C4-2B (cell line): ENCODE results near the gene ZNF763.

Experiments used
- ZFX ChIP-seq: fragments of 450-650 bp; IDR thresholded peaks from 2 replicates; pipeline ENCODE4 v1.6.1; 2017
- TF ChIP-seq, protein P1 (sequence below): fragments of 450-650 bp; conservative IDR thresholded peaks from 2 replicates; pipeline ENCODE4 v1.5.1; 2017; ENCODE audit warnings: mild to moderate bottlenecking

DNA sequence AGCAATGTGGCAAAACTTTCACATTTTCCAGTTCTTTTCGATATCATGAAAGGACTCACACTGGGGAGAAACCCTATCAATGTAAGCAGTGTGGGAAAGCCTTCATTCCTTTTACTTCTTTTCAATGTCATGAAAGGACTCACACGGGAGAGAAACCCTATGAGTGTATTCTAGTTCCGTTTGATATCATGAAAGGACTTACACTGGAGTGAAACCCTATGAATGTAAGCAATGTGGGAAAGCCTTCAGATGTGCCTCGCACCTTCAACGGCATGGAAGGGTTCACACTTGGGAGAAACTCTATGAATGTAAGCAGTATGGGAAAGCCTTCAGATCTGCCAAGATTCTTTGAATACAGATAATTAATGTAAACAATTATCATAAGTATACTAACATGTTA, 14.5 kb upstream of the ZNF763 start:
- TF ChIP-seq, protein P1, sequence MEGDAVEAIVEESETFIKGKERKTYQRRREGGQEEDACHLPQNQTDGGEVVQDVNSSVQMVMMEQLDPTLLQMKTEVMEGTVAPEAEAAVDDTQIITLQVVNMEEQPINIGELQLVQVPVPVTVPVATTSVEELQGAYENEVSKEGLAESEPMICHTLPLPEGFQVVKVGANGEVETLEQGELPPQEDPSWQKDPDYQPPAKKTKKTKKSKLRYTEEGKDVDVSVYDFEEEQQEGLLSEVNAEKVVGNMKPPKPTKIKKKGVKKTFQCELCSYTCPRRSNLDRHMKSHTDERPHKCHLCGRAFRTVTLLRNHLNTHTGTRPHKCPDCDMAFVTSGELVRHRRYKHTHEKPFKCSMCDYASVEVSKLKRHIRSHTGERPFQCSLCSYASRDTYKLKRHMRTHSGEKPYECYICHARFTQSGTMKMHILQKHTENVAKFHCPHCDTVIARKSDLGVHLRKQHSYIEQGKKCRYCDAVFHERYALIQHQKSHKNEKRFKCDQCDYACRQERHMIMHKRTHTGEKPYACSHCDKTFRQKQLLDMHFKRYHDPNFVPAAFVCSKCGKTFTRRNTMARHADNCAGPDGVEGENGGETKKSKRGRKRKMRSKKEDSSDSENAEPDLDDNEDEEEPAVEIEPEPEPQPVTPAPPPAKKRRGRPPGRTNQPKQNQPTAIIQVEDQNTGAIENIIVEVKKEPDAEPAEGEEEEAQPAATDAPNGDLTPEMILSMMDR = no peak
- TF ChIP-seq ZFX = no peak
